K562 (cell line): ENCODE measurements around the gene CCDC71L. TPM values are rescaled to one million over a fixed set of nuclear protein-coding genes. Genes with fewer than 3 reads are reported as not detected.

Experiments
- FOSL1 ChIP-seq: fragments of 200-800 bp; sonication (Bioruptor generic); conservative IDR thresholded peaks from 2 replicates; pipeline ENCODE4 v1.6.1; 2016; ENCODE audit warnings: missing genetic modification characterization, missing compliant biosample characterization
- NR2C1 ChIP-seq, 2 experiments: fragments of 450-650 bp; IDR thresholded peaks; 2 replicates each; pipeline ENCODE4 v1.6.1; 2017; ENCODE audit warnings: mild to moderate bottlenecking in 2 of 2, antibody characterized with exemption in 1 of 2, inconsistent platforms in 1 of 2, missing compliant biosample characterization in 1 of 2, missing genetic modification characterization in 1 of 2
- SIX5 ChIP-seq, 2 experiments: IDR thresholded peaks; 2 replicates each; pipeline ENCODE4 v1.6.1; 2011; ENCODE audit warnings: low read length in 2 of 2, borderline replicate concordance in 1 of 2, low read depth in 1 of 2, mild to moderate bottlenecking in 1 of 2, moderate library complexity in 1 of 2; ENCODE audit not compliant: insufficient read depth in 1 of 2
- SMARCC2 ChIP-seq: fragments of 450-650 bp; IDR thresholded peaks from 2 replicates; pipeline ENCODE4 v1.6.1; 2017; ENCODE audit warnings: antibody characterized with exemption, moderate library complexity, mild to moderate bottlenecking, low read depth
- SNRNP70 ChIP-seq: fragments of 200-400 bp; formaldehyde crosslinking; optimal IDR thresholded peaks from 2 replicates; pipeline ENCODE3; 2017; ENCODE audit warnings: low read depth, low read length
- TARDBP ChIP-seq: fragments of 450-650 bp; IDR thresholded peaks from 2 replicates; pipeline ENCODE4 v1.6.1; 2016
- TEAD2 ChIP-seq: fragments of 450-650 bp; IDR thresholded peaks from 2 replicates; pipeline ENCODE4 v1.6.1; 2016; ENCODE audit warnings: missing genetic modification characterization, control low read depth, missing compliant biosample characterization
- XRCC4 ChIP-seq: IDR thresholded peaks from one replicate; pipeline ENCODE4 v1.6.1; 2011; ENCODE audit not compliant: insufficient read depth, insufficient read length; ENCODE audit errors: extremely low read depth
- ZFP36 ChIP-seq: fragments of 150-350 bp; IDR thresholded peaks from 2 replicates; pipeline ENCODE4 v1.6.1; 2018; ENCODE audit warnings: low read length, low read depth; ENCODE audit not compliant: partially characterized antibody
- ZNF668 ChIP-seq: fragments of 250-450 bp; sonication (Bioruptor Pico); IDR thresholded peaks from 2 replicates; pipeline ENCODE4 v1.8.0; 2022; ENCODE audit warnings: mild to moderate bottlenecking, inconsistent platforms
- polyA plus RNA-seq, 8 experiments: library from polyadenylated mRNA; depleted of rRNA in 4 of 8; stranded (reverse) in 5 of 8; unstranded in 3 of 8; fragments of >200 nt; fragmentation: Nextera tagmentation in 2 of 8; fragmentation: Illumina TruSeq in 1 of 8; extraction: Ambion mirVana in 2 of 8; extraction: Trizol in 1 of 8; gene quantifications; 2 replicates each; pipeline versions ENCODE4 v1.2.1 to v1.2.3, GENCODE V29; 2011 to 2014; ENCODE audit warnings: inconsistent platforms in 1 of 8, missing spikeins in 1 of 8
- total RNA-seq, 7 experiments: library from RNA; depleted of rRNA in 6 of 7; stranded (reverse); fragments of >200 nt in 6 of 7; fragmentation: Illumina TruSeq in 2 of 7; extraction: Trizol in 2 of 7; gene quantifications; 2 replicates each; pipeline versions ENCODE4 v1.2.1 to v1.2.3, GENCODE V29; 2011 to 2021; ENCODE audit warnings: low replicate concordance in 1 of 7
- TF ChIP-seq, protein P1 (sequence below): fragments of 450-650 bp; conservative IDR thresholded peaks from 2 replicates; pipeline ENCODE4 v1.6.1; 2016; ENCODE audit warnings: missing genetic modification characterization, low read depth, mild to moderate bottlenecking, missing compliant biosample characterization, moderate library complexity
- TF ChIP-seq, protein P2 (sequence below), 2 experiments: fragments of 450-650 bp; conservative IDR thresholded peaks; 2 replicates each; pipeline ENCODE4 v1.6.1; 2017; ENCODE audit warnings: mild to moderate bottlenecking in 2 of 2, moderate library complexity in 2 of 2
- TF ChIP-seq, protein P3 (sequence below), 3 experiments: fragments of 200-800 bp in 1 of 3; sonication (Bioruptor generic) in 1 of 3; sonication (generic) in 1 of 3; formaldehyde crosslinking in 1 of 3; IDR thresholded peaks; 2 replicates each; pipeline versions ENCODE4 v1.6.1 to v1.8.0; 2016 to 2022; ENCODE audit warnings: mild to moderate bottlenecking in 2 of 3, missing compliant biosample characterization in 2 of 3, missing genetic modification characterization in 2 of 3, missing genetic modification reagents in 1 of 3
- TF ChIP-seq, protein P4 (sequence below): sonication (generic); formaldehyde crosslinking; IDR thresholded peaks from 2 replicates; pipeline ENCODE4 v1.8.0; 2023; ENCODE audit warnings: mild to moderate bottlenecking, missing genetic modification reagents
- TF ChIP-seq, protein P5 (sequence below): fragments of 250-450 bp; sonication (Bioruptor Pico); IDR thresholded peaks from 2 replicates; pipeline ENCODE4 v1.4.0; 2020
- TF ChIP-seq, protein P6 (sequence below): fragments of 450-650 bp; formaldehyde crosslinking; IDR thresholded peaks from 2 replicates; pipeline ENCODE4 v1.4.0; 2020; ENCODE audit warnings: mild to moderate bottlenecking, moderate library complexity
- TF ChIP-seq, protein P7 (sequence below): sonication (generic); formaldehyde crosslinking; IDR thresholded peaks from 2 replicates; pipeline ENCODE4 v1.9.0; 2022; ENCODE audit warnings: mild to moderate bottlenecking, missing genetic modification reagents

The CCDC71L gene
- total and polyA plus RNA-seq, 9 of the 15 experiments (the other 6 are each of a cell fraction or from before 2014, with no cell fraction given): 5.7 to 108 (median 25.4) TPM

DNA sequence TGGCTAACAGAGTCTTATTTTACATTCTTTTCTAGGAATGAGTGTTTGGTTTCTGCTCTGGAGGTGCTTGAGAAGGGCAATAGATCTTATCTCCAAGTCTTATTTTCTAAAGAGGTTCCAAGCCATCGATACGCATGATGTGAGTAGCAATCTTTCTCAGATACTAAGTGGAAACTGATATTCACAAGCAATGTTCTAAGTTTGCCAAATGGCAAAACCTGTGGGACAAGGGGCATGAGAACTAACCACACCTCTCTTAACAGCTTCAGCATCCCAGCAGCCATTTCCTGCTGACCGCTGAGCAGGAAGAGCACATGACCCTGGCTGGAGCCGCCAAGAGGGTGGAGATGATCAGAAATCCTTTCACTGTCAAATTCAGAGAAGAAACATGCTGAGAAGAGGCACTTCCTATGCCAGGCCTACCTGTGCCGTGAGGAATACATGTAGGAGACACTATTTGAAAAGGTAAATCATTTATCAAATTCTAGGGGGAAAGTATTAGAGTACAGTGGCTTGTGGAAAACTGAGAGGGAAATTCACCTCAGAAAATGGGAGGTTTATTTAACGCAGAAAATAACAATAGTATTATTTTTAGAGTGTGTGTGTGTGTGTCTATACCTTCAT is 35.2 kb downstream of the CCDC71L start (continued):
- TF ChIP-seq SNRNP70 (no peak), SMARCC2 (no peak), XRCC4 (no peak), ZFP36 (no peak), TEAD2 (tag) (no peak), SIX5 (IDR thresholded peaks at IDR 0.05; ENCODE audit: borderline replicate concordance in 1 of 2, insufficient read depth in 1 of 2, low read depth in 1 of 2, low read length in 2 of 2) (no peak), ZNF668 (CRISPR knock-in tag) (peak; percentile 72), NR2C1 (IDR thresholded peaks at IDR 0.05) (no peak), NR2C1 (tag; IDR thresholded peaks at IDR 0.05) (peak; percentile 55; the same call in 1 of the 2 replicates), TARDBP (no peak), FOSL1 (tag) (peak; percentile 30; the same call in 1 of the 2 replicates)
- TF ChIP-seq, protein P1, sequence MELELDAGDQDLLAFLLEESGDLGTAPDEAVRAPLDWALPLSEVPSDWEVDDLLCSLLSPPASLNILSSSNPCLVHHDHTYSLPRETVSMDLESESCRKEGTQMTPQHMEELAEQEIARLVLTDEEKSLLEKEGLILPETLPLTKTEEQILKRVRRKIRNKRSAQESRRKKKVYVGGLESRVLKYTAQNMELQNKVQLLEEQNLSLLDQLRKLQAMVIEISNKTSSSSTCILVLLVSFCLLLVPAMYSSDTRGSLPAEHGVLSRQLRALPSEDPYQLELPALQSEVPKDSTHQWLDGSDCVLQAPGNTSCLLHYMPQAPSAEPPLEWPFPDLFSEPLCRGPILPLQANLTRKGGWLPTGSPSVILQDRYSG (tag): 0 out of 2 replicates have a peak, but pooled peaks have one; percentile 44
- TF ChIP-seq, protein P2, sequence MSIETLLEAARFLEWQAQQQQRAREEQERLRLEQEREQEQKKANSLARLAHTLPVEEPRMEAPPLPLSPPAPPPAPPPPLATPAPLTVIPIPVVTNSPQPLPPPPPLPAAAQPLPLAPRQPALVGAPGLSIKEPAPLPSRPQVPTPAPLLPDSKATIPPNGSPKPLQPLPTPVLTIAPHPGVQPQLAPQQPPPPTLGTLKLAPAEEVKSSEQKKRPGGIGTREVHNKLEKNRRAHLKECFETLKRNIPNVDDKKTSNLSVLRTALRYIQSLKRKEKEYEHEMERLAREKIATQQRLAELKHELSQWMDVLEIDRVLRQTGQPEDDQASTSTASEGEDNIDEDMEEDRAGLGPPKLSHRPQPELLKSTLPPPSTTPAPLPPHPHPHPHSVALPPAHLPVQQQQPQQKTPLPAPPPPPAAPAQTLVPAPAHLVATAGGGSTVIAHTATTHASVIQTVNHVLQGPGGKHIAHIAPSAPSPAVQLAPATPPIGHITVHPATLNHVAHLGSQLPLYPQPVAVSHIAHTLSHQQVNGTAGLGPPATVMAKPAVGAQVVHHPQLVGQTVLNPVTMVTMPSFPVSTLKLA (conservative IDR thresholded peaks at IDR 0.05): no peak
- TF ChIP-seq, protein P3, sequence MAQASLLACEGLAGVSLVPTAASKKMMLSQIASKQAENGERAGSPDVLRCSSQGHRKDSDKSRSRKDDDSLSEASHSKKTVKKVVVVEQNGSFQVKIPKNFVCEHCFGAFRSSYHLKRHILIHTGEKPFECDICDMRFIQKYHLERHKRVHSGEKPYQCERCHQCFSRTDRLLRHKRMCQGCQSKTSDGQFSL (CRISPR knock-in tag; IDR thresholded peaks at IDR 0.05): no peak
- TF ChIP-seq, protein P3 (tag; IDR thresholded peaks at IDR 0.05): 0 out of 4 replicates have a peak, but pooled peaks have one; percentile 21 to 41
- TF ChIP-seq, protein P4, sequence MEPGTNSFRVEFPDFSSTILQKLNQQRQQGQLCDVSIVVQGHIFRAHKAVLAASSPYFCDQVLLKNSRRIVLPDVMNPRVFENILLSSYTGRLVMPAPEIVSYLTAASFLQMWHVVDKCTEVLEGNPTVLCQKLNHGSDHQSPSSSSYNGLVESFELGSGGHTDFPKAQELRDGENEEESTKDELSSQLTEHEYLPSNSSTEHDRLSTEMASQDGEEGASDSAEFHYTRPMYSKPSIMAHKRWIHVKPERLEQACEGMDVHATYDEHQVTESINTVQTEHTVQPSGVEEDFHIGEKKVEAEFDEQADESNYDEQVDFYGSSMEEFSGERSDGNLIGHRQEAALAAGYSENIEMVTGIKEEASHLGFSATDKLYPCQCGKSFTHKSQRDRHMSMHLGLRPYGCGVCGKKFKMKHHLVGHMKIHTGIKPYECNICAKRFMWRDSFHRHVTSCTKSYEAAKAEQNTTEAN (CRISPR knock-in tag): no peak
- TF ChIP-seq, protein P5, sequence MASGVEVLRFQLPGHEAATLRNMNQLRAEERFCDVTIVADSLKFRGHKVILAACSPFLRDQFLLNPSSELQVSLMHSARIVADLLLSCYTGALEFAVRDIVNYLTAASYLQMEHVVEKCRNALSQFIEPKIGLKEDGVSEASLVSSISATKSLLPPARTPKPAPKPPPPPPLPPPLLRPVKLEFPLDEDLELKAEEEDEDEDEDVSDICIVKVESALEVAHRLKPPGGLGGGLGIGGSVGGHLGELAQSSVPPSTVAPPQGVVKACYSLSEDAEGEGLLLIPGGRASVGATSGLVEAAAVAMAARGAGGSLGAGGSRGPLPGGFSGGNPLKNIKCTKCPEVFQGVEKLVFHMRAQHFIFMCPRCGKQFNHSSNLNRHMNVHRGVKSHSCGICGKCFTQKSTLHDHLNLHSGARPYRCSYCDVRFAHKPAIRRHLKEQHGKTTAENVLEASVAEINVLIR (CRISPR knock-in tag): no peak
- TF ChIP-seq, protein P6, sequence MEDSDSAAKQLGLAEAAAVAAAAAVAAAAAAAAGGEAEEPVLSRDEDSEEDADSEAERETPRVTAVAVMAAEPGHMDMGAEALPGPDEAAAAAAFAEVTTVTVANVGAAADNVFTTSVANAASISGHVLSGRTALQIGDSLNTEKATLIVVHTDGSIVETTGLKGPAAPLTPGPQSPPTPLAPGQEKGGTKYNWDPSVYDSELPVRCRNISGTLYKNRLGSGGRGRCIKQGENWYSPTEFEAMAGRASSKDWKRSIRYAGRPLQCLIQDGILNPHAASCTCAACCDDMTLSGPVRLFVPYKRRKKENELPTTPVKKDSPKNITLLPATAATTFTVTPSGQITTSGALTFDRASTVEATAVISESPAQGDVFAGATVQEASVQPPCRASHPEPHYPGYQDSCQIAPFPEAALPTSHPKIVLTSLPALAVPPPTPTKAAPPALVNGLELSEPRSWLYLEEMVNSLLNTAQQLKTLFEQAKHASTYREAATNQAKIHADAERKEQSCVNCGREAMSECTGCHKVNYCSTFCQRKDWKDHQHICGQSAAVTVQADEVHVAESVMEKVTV: no peak
- TF ChIP-seq, protein P7, sequence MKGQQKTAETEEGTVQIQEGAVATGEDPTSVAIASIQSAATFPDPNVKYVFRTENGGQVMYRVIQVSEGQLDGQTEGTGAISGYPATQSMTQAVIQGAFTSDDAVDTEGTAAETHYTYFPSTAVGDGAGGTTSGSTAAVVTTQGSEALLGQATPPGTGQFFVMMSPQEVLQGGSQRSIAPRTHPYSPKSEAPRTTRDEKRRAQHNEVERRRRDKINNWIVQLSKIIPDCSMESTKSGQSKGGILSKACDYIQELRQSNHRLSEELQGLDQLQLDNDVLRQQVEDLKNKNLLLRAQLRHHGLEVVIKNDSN (CRISPR knock-in tag): peak; percentile 60
